Smooth muscle cell of bladder (primary cell): ENCODE data around the gene RALGAPA1. TPM values are rescaled to one million over a fixed set of nuclear protein-coding genes. Genes with fewer than 3 reads are reported as not detected.

Source experiments
- total RNA-seq: library from RNA; depleted of rRNA; stranded (reverse); fragments of >200 nt; gene quantifications from 2 replicates; pipeline ENCODE4 v1.2.3, GENCODE V29; 2014

Gene RALGAPA1
- 28.9 and 30.9 TPM in 2 replicates for total RNA-seq

GRCh38 chr14:35808638-35809563, at the start of gene RALGAPA1:
RALGAPA1 (minus strand) TSS chr14:35809295; CDS start chr14:35808835, 460 bp downstream.

GRCh38 chr14:35826218-35826951, 17.3 kb upstream of the RALGAPA1 start, which contains the start of gene BRMS1L:
BRMS1L (plus strand) TSS chr14:35826338; CDS start chr14:35826517, 179 bp downstream.

GRCh38 chr14:35533357-35534207, 275.5 kb downstream of the RALGAPA1 start, which contains the start of gene INSM2:
INSM2 (plus strand) TSS chr14:35534164; CDS start chr14:35534253, 89 bp downstream.

Other genes starting within 250 kb of the RALGAPA1 start
- gene BRMS1L, start 17.0 kb upstream of the RALGAPA1 start, total RNA-seq, result 2.3 and 3.7 TPM in 2 replicates